NCI-H774 (cell line): ENCODE measurements around the gene CYP46A1.

Experiments used
- DNase-seq: peaks from one replicate; lab custom pipeline; 2025; lab: John Stamatoyannopoulos, UW

CYP46A1 gene

GRCh38 chr14:99729991-99730875, 46.1 kb downstream of the CYP46A1 start:
- DNase-seq, result no peak

GRCh38 chr14:99730876-99731546, 46.9 kb downstream of the CYP46A1 start:
- DNase-seq, result no peak

GRCh38 chr14:99731547-99732435, 47.7 kb downstream of the CYP46A1 start:
- no peak for DNase-seq

- DNase-seq, result no peak
These were observed 48.5 kb downstream of the CYP46A1 start for GRCh38 chr14:99732436-99733210.

- DNase-seq, result no peak
These were observed 49.1 kb downstream of the CYP46A1 start for GRCh38 chr14:99733211-99733539.

GRCh38 chr14:99733540-99734405, 49.7 kb downstream of the CYP46A1 start:
- no peak for DNase-seq

- no peak for DNase-seq
These were observed 50.4 kb downstream of the CYP46A1 start for GRCh38 chr14:99734406-99735051.

GRCh38 chr14:99735189-99736135, 51.4 kb downstream of the CYP46A1 start:
- DNase-seq, result no peak

- DNase-seq, result no peak
These were observed 52.7 kb downstream of the CYP46A1 start for GRCh38 chr14:99736603-99737371.

- no peak for DNase-seq
These were observed 53.4 kb downstream of the CYP46A1 start for GRCh38 chr14:99737451-99737951.

GRCh38 chr14:99737956-99738667, 54.0 kb downstream of the CYP46A1 start:
- DNase-seq, result no peak

GRCh38 chr14:99740411-99740810, 56.3 kb downstream of the CYP46A1 start:
- DNase-seq, result no peak

- DNase-seq, result no peak
These were observed 57.3 kb downstream of the CYP46A1 start for GRCh38 chr14:99741227-99741976.

- no peak for DNase-seq
These were observed 58.0 kb downstream of the CYP46A1 start for GRCh38 chr14:99742074-99742473.

- no peak for DNase-seq
These were observed 58.7 kb downstream of the CYP46A1 start for GRCh38 chr14:99742509-99743487.
